PFSK-1 (cell line): Measurements from ENCODE around the gene EIF4EBP2.

Experiments used
- FOXP2 ChIP-seq: optimal IDR thresholded peaks from 2 replicates; pipeline ENCODE3; 2011; ENCODE audit warnings: borderline replicate concordance, control low read depth, inconsistent platforms; ENCODE audit not compliant: insufficient read depth; ENCODE audit errors: extremely low read length, extremely low read depth
- POLR2AphosphoS5 ChIP-seq: IDR thresholded peaks from 2 replicates; pipeline ENCODE4 v1.6.1; 2012; ENCODE audit warnings: low read depth, mild to moderate bottlenecking, control low read depth, low read length, moderate library complexity
- SIN3A ChIP-seq: IDR thresholded peaks from 2 replicates; pipeline ENCODE4 v1.6.1; 2012; ENCODE audit warnings: mild to moderate bottlenecking, low read length, moderate library complexity, borderline replicate concordance; ENCODE audit not compliant: insufficient read depth
- TAF1 ChIP-seq: IDR thresholded peaks from 2 replicates; pipeline ENCODE4 v1.6.1; 2012; ENCODE audit warnings: low read length, control low read depth, borderline replicate concordance; ENCODE audit not compliant: insufficient read depth
- TF ChIP-seq, protein P1 (sequence below), 2 experiments: IDR thresholded peaks; 2 replicates each; pipeline versions ENCODE4 v1.6.1 to v1.8.0; 2011 to 2012; ENCODE audit warnings: low read depth in 2 of 2, low read length in 2 of 2, control low read depth in 1 of 2, inconsistent platforms in 1 of 2, mild to moderate bottlenecking in 1 of 2, moderate library complexity in 1 of 2; ENCODE audit not compliant: insufficient read depth in 1 of 2

EIF4EBP2 gene

DNA sequence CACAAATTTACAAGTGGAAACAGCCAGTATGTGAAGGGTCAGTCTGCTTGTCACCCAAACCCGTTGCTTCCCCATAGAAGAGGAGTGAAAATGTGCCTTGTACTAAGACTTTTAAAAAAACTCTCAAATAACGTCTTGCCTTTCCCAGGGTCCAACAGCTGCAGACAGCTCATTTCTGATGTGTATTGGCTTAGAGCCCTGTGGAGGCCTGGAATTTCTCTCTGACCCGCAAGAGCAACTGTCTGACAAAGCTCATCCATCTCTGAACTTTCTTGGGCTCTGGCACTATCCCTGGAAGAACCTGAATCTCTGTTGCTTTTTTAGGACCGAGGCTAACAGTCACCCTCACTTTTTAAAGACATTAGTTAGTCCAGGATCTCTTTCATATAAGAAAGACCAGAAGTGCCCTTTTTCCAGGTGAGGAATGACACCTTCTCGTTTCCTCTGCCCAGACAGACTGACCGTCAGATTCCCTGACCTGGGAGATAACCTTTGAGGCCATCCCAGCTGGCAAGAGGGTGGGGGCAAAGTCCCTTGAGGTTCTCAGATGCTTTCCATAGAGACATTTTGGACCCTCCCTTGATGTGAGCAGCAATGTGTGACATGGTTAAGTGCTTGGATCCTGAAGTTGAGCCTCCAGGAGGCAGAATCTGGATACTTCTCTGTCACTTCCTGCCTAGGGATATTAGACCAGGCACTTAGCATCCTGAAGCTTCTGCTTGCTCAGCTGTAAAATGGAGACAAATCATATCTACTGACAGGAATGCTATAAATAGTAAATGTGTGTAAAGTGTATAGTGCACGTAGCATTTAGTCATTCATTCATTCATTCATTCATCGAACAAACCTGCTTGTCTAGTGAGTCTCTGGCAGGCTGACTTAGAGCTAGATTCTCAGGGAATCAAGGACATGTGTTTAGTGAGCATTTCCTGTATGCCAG is 42.0 kb downstream of the EIF4EBP2 start:
- TF ChIP-seq TAF1 (no peak), POLR2AphosphoS5 (no peak), FOXP2 (no peak), SIN3A (no peak)
- TF ChIP-seq, protein P1, sequence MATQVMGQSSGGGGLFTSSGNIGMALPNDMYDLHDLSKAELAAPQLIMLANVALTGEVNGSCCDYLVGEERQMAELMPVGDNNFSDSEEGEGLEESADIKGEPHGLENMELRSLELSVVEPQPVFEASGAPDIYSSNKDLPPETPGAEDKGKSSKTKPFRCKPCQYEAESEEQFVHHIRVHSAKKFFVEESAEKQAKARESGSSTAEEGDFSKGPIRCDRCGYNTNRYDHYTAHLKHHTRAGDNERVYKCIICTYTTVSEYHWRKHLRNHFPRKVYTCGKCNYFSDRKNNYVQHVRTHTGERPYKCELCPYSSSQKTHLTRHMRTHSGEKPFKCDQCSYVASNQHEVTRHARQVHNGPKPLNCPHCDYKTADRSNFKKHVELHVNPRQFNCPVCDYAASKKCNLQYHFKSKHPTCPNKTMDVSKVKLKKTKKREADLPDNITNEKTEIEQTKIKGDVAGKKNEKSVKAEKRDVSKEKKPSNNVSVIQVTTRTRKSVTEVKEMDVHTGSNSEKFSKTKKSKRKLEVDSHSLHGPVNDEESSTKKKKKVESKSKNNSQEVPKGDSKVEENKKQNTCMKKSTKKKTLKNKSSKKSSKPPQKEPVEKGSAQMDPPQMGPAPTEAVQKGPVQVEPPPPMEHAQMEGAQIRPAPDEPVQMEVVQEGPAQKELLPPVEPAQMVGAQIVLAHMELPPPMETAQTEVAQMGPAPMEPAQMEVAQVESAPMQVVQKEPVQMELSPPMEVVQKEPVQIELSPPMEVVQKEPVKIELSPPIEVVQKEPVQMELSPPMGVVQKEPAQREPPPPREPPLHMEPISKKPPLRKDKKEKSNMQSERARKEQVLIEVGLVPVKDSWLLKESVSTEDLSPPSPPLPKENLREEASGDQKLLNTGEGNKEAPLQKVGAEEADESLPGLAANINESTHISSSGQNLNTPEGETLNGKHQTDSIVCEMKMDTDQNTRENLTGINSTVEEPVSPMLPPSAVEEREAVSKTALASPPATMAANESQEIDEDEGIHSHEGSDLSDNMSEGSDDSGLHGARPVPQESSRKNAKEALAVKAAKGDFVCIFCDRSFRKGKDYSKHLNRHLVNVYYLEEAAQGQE (IDR thresholded peaks at IDR 0.05; ENCODE audit: insufficient read depth in 1 of 2, low read depth in 2 of 2, low read length in 2 of 2), result no peak

DNA sequence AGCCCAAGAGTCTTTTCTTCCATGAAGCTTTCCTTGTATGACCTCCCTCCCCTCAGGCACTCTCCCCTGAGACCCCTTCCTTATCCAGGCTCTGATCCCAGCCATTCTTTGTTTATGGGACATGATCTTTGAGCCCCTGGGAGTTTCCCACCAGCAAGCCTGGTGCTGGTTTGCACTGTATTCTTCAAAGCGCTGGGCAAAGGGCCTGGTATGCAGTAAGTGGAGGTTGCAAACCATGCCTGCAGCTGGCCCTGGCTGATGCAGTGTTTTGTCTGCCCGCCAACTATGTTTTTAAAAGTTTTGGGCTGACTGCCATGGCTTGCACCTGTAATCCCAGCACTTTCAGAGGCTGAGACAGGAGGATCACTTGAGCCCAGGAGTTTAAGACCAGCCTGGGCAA is 44.3 kb downstream of the EIF4EBP2 start:
- TF ChIP-seq FOXP2 (no peak), TAF1 (no peak), SIN3A (no peak)

DNA sequence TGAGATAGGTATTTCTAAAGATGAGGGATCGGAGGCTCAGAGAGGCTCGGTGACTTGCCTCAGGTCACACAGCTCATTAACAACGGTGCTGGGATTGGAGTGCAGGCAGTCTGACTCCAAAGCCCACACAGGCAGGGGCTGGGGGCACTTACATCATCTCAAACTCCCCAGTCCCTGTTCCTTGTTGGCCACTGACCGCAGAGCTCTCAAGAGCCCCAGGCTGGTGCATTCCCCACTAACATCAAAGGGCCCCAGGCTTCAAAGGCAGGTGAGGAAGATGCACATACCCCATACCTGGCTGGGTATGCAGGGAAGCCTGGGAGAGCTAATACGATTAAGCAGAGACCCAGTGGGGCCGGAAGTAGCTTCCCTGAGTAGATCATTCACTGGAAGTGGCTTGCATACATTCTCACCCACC is 51.3 kb downstream of the EIF4EBP2 start:
- TF ChIP-seq, protein P1 (IDR thresholded peaks at IDR 0.05; ENCODE audit: insufficient read depth in 1 of 2, low read depth in 2 of 2, low read length in 2 of 2), result no peak
- TF ChIP-seq FOXP2 (no peak), TAF1 (no peak), POLR2AphosphoS5 (no peak), SIN3A (no peak)

DNA sequence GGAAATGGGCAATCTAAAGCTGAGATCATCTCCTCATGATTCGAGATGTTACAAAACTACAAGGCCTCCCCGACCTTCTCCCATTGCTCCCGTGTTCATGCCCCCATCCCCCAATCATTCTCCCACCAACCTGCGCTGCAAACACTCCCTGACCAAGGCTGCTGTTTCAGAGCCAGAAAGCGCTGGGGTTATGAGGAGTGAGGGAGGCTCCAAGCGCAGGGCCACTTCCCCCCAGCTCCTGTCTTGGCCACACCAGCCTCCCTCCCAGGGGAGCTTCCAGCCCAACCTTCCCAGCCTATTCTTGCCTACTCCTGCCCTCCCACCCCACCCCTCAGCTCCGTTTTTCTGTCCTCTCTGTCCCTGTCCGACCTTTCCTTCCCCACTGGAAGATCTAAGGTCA is 52.2 kb downstream of the EIF4EBP2 start:
- no peak for TF ChIP-seq SIN3A
- no peak for TF ChIP-seq FOXP2
- TF ChIP-seq, protein P1 (IDR thresholded peaks at IDR 0.05; ENCODE audit: insufficient read depth in 1 of 2, low read depth in 2 of 2, low read length in 2 of 2), result no peak
- TF ChIP-seq POLR2AphosphoS5, result no peak

DNA sequence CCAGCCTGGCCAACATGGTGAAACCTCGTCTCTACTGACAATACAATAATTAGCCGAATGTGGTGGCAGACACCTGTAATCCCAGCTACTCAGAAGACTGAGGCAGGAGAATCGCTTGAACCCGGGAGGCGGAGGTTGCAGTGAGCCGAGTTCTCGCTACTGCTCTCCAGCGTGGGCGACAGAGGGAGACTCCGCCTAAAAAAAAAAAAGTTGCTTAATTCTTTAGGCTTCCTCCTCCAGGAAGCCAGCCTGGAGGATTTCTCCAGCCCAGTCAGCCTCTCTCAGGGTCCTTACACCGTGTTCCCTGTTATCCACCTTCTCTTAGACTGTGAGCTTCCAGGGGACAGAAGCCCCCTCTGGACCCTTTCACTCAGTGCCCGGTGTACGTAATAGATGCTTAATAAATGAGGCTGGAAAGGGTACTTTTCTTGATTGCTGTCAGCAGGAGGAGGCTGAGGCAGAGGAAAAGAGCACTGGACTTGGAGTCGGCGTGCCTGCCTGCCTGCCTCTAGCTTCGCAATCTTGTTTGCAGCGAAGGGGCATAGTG is 53.9 kb downstream of the EIF4EBP2 start:
- no peak for TF ChIP-seq POLR2AphosphoS5
- no peak for TF ChIP-seq FOXP2
- no peak for TF ChIP-seq TAF1
- no peak for TF ChIP-seq SIN3A
- TF ChIP-seq, protein P1 (IDR thresholded peaks at IDR 0.05; ENCODE audit: insufficient read depth in 1 of 2, low read depth in 2 of 2, low read length in 2 of 2), result no peak
